SK-N-SH treated with all-trans-retinoic acid at 6 μM for 48 hours (cell line): ENCODE measurements around the gene ITGB1BP1.

Experiments
- ATAC-seq: fragments of 200-7000 bp; cut with Tn5 transposase; 3 replicates; pipeline ENCODE4 v1.9.1; 2020; ENCODE audit warnings: mild to moderate bottlenecking, moderate library complexity
- ARNTL ChIP-seq: fragments of 450-650 bp; formaldehyde crosslinking; IDR thresholded peaks from 2 replicates; pipeline ENCODE4 v1.5.0; 2020; ENCODE audit warnings: low read depth, mild to moderate bottlenecking, moderate library complexity, borderline replicate concordance
- CSDC2 ChIP-seq: fragments of 250-450 bp; sonication (Bioruptor Pico); IDR thresholded peaks from 2 replicates; pipeline ENCODE4 v1.5.0; 2020; ENCODE audit warnings: mild to moderate bottlenecking, moderate library complexity
- ESRRG ChIP-seq: fragments of 250-450 bp; sonication (Bioruptor Pico); IDR thresholded peaks from 2 replicates; pipeline ENCODE4 v1.6.1; 2021; ENCODE audit warnings: mild to moderate bottlenecking
- GLIS3 ChIP-seq: fragments of 250-450 bp; sonication (Bioruptor Pico); IDR thresholded peaks from 2 replicates; pipeline ENCODE4 v1.5.0; 2020; ENCODE audit warnings: mild to moderate bottlenecking, moderate library complexity
- OSR1 ChIP-seq: fragments of 250-450 bp; sonication (Bioruptor Pico); IDR thresholded peaks from 2 replicates; pipeline ENCODE4 v1.8.0; 2022; ENCODE audit warnings: moderate library complexity, mild to moderate bottlenecking, inconsistent platforms
- POU6F1 ChIP-seq: fragments of 250-450 bp; sonication (Bioruptor Pico); IDR thresholded peaks from 2 replicates; pipeline ENCODE4 v1.8.0; 2021; ENCODE audit warnings: low read depth, mild to moderate bottlenecking, moderate library complexity, borderline replicate concordance
- PPARA ChIP-seq: fragments of 250-450 bp; sonication (Bioruptor Pico); IDR thresholded peaks from 2 replicates; pipeline ENCODE4 v1.5.0; 2020; ENCODE audit warnings: mild to moderate bottlenecking, borderline replicate concordance
- RARB ChIP-seq: fragments of 250-450 bp; sonication (Bioruptor Pico); IDR thresholded peaks from 2 replicates; pipeline ENCODE4 v1.8.0; 2021; ENCODE audit warnings: mild to moderate bottlenecking, moderate library complexity
- SNAI2 ChIP-seq: fragments of 250-450 bp; sonication (Bioruptor Pico); IDR thresholded peaks from 2 replicates; pipeline ENCODE4 v1.5.0; 2020; ENCODE audit warnings: mild to moderate bottlenecking, moderate library complexity
- TCF4 ChIP-seq: fragments of 250-450 bp; sonication (Bioruptor Pico); IDR thresholded peaks from 2 replicates; pipeline ENCODE4 v1.8.0; 2021; ENCODE audit warnings: mild to moderate bottlenecking, moderate library complexity, borderline replicate concordance
- TOX ChIP-seq: fragments of 250-450 bp; sonication (Bioruptor Pico); IDR thresholded peaks from 2 replicates; pipeline ENCODE4 v1.8.0; 2021; ENCODE audit warnings: mild to moderate bottlenecking, moderate library complexity, borderline replicate concordance
- TSHZ2 ChIP-seq: fragments of 250-450 bp; sonication (Bioruptor Pico); IDR thresholded peaks from 2 replicates; pipeline ENCODE4 v1.5.0; 2020; ENCODE audit warnings: mild to moderate bottlenecking, moderate library complexity
- ZC3H10 ChIP-seq: fragments of 250-450 bp; sonication (Bioruptor Pico); IDR thresholded peaks from 2 replicates; pipeline ENCODE4 v1.5.1; 2021; ENCODE audit warnings: mild to moderate bottlenecking, moderate library complexity
- ZFP3 ChIP-seq: fragments of 250-450 bp; sonication (Bioruptor Pico); IDR thresholded peaks from 2 replicates; pipeline ENCODE4 v1.5.0; 2020; ENCODE audit warnings: mild to moderate bottlenecking, moderate library complexity
- ZFP30 ChIP-seq: fragments of 450-650 bp; formaldehyde crosslinking; IDR thresholded peaks from 2 replicates; pipeline ENCODE4 v1.5.0; 2022; ENCODE audit warnings: mild to moderate bottlenecking, moderate library complexity
- ZNF565 ChIP-seq: fragments of 450-650 bp; formaldehyde crosslinking; conservative IDR thresholded peaks from 2 replicates; pipeline ENCODE4 v1.5.0; 2020; ENCODE audit warnings: low read depth, mild to moderate bottlenecking, moderate library complexity
- ZNF70 ChIP-seq: fragments of 450-650 bp; formaldehyde crosslinking; IDR thresholded peaks from 2 replicates; pipeline ENCODE4 v1.5.0; 2020; ENCODE audit warnings: mild to moderate bottlenecking, moderate library complexity
- TF ChIP-seq, protein P1 (sequence below): fragments of 250-450 bp; sonication (Bioruptor Pico); IDR thresholded peaks from 2 replicates; pipeline ENCODE4 v1.8.0; 2020; ENCODE audit warnings: mild to moderate bottlenecking, moderate library complexity, borderline replicate concordance

ITGB1BP1 gene

DNA sequence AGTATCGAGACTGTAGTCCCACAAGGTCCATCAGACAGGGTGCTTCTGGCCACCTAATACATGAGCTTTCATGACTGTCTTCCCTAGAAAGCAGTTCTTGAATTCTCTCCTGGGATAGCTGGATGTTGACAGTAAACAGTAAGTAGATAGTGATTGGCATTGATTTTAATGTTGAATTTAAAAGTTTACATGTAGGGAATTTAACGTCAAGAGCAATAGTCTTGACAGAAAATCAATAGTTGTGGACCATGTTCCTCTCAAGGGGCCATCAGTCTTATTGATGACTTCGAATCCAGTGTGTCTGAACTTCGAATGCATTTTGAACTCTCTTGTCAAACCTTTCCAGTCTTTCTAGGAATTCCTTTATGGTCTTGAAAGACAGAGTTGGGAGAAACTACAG, 63.9 kb downstream of the ITGB1BP1 start:
- ATAC-seq, result no peak
- TF ChIP-seq CSDC2 (CRISPR knock-in tag), result no peak
- TF ChIP-seq TSHZ2 (CRISPR knock-in tag), result no peak
- TF ChIP-seq ZFP3 (CRISPR knock-in tag), result no peak
- TF ChIP-seq TCF4 (CRISPR knock-in tag), result no peak
- no peak for TF ChIP-seq ZC3H10 (CRISPR knock-in tag)
- no peak for TF ChIP-seq RARB

GRCh38 chr2:9358846-9359245, 64.5 kb downstream of the ITGB1BP1 start:
- no peak for TF ChIP-seq SNAI2
- TF ChIP-seq, protein P1, sequence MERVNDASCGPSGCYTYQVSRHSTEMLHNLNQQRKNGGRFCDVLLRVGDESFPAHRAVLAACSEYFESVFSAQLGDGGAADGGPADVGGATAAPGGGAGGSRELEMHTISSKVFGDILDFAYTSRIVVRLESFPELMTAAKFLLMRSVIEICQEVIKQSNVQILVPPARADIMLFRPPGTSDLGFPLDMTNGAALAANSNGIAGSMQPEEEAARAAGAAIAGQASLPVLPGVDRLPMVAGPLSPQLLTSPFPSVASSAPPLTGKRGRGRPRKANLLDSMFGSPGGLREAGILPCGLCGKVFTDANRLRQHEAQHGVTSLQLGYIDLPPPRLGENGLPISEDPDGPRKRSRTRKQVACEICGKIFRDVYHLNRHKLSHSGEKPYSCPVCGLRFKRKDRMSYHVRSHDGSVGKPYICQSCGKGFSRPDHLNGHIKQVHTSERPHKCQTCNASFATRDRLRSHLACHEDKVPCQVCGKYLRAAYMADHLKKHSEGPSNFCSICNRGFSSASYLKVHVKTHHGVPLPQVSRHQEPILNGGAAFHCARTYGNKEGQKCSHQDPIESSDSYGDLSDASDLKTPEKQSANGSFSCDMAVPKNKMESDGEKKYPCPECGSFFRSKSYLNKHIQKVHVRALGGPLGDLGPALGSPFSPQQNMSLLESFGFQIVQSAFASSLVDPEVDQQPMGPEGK, result no peak
- no peak for TF ChIP-seq TCF4 (CRISPR knock-in tag)
- TF ChIP-seq RARB, result no peak
- TF ChIP-seq ZNF565, result no peak
- no peak for TF ChIP-seq ZFP30 (CRISPR knock-in tag)
- TF ChIP-seq ESRRG (CRISPR knock-in tag), result no peak
- no peak for TF ChIP-seq ZFP3 (CRISPR knock-in tag)
- no peak for TF ChIP-seq TSHZ2 (CRISPR knock-in tag)
- no peak for TF ChIP-seq TOX (CRISPR knock-in tag)
- ATAC-seq, result no peak

DNA sequence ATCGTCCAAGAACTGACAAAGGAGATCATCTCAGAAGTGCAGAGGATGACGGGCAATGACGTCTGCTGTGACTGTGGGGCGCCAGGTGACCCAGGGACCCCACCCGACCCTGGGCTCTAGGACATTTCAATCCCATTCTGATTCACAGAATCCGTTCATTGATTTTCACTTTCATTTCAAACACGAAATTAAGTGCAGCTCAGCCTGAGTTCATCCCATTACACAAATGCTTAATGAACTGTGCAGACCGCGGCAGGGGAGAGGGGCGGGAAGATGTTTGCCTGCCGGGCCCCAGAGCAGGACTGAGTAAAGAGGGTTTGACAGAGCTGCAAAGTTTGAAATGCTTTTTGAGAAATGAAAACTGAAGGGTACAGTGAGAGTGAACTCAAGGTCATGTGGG, 67.1 kb downstream of the ITGB1BP1 start:
- TF ChIP-seq ZNF70 (CRISPR knock-in tag), result no peak
- no peak for TF ChIP-seq ZNF565
- no peak for TF ChIP-seq PPARA (CRISPR knock-in tag)
- no peak for ATAC-seq

- TF ChIP-seq ARNTL (CRISPR knock-in tag), result no peak
- ATAC-seq, result no peak
Observed at GRCh38 chr2:9355716-9356115, 67.6 kb downstream of the ITGB1BP1 start.

GRCh38 chr2:9355270-9355669, 68.1 kb downstream of the ITGB1BP1 start:
- TF ChIP-seq CSDC2 (CRISPR knock-in tag) (no peak), ZNF565 (no peak), OSR1 (CRISPR knock-in tag) (no peak), TCF4 (CRISPR knock-in tag) (no peak)
- ATAC-seq, result no peak

DNA sequence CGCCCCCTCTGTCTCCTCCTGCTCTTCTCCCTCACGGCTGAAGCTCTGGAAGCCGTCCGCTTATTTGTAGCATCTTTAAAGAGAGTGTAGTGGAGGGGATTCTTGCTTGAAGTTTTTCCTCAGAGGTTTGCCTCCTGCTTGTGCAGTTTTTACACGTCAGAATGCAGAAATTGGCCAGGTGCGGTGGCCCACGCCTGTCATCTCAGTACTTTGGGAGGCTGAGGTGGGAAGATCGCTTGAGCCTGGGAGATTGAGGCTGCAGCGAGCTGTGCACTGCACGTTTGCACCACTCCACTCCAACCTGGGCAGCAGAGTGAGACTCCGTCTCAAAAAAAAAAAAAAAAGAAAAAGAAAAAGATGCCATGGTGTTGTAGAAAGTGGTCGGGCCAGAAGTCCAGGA, 69.0 kb downstream of the ITGB1BP1 start:
- no peak for ATAC-seq
- TF ChIP-seq ARNTL (CRISPR knock-in tag) (no peak), PPARA (CRISPR knock-in tag) (no peak), TCF4 (CRISPR knock-in tag) (no peak), GLIS3 (no peak), TOX (CRISPR knock-in tag) (no peak), POU6F1 (no peak), ZC3H10 (CRISPR knock-in tag) (no peak), ESRRG (CRISPR knock-in tag) (no peak), SNAI2 (no peak), ZNF70 (CRISPR knock-in tag) (no peak), ZFP3 (CRISPR knock-in tag) (no peak), ZFP30 (CRISPR knock-in tag) (no peak)
- TF ChIP-seq, protein P1, result no peak
